Measurements from ENCODE around the gene UMPS. TPM values are rescaled to one million over a fixed set of nuclear protein-coding genes. Genes with fewer than 3 reads are reported as not detected.

Gene UMPS
- 10 to 100 TPM; 13.4 to 19.9 (median 15.8) TPM for total RNA-seq

DNA sequence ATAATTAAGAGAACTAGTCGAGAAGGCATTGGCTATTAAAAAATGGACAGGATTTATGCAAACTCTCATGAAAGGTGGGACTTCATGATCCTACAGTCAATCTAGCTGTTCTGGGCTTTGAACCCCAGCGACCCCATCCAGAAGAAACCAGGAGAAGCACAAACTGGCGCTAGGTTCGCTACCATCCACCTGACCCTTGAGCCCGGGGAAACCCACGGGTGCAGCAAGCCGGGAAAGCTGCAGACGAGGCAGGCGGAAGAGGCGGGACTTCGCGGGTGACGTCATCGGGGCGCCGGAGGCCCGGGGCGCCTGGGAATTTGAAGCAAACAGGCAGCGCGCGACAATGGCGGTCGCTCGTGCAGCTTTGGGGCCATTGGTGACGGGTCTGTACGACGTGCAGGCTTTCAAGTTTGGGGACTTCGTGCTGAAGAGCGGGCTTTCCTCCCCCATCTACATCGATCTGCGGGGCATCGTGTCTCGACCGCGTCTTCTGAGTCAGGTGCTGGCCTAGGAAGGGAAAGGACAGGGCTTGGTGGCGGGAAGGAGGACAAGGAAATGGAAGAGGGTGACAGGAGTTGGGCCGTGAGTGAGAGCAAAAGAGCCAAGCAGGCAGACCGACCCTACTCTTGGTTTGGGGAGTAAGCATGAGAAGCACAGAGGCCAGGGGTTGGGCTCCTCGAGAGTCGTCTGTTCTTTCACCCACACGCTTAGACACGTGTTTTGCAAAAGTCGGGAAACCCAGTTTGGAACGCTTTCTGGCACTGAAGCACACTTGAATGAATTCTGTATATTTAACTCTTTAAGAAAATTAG, at the start of gene UMPS:
Gene UMPS, plus strand, starts transcription at position 324 of the 812 bp plus-strand sequence. Its CDS starts 20 bp downstream, at position 344.
- 0 to 1% methylated on average over 22 to 44 of the region's 44 CpGs for WGBS, 2 donors
- peak within 1 kb of the TSS; percentile 89 for H3K4me3 ChIP-seq (ENCODE audit: low read depth, poor library complexity, severe bottlenecking)
- no peak for TF ChIP-seq POLR2A (IDR thresholded peaks at IDR 0.05)
- TF ChIP-seq, protein P1, sequence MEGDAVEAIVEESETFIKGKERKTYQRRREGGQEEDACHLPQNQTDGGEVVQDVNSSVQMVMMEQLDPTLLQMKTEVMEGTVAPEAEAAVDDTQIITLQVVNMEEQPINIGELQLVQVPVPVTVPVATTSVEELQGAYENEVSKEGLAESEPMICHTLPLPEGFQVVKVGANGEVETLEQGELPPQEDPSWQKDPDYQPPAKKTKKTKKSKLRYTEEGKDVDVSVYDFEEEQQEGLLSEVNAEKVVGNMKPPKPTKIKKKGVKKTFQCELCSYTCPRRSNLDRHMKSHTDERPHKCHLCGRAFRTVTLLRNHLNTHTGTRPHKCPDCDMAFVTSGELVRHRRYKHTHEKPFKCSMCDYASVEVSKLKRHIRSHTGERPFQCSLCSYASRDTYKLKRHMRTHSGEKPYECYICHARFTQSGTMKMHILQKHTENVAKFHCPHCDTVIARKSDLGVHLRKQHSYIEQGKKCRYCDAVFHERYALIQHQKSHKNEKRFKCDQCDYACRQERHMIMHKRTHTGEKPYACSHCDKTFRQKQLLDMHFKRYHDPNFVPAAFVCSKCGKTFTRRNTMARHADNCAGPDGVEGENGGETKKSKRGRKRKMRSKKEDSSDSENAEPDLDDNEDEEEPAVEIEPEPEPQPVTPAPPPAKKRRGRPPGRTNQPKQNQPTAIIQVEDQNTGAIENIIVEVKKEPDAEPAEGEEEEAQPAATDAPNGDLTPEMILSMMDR (IDR thresholded peaks at IDR 0.05) = no peak
- intact Hi-C loops (cut with DNase I; ENCODE audit: low total_unique reads) = no loop called here
- DNase-seq (ENCODE audit: low spot score in 2 of 2) = peak; percentile 81 to 98

DNA sequence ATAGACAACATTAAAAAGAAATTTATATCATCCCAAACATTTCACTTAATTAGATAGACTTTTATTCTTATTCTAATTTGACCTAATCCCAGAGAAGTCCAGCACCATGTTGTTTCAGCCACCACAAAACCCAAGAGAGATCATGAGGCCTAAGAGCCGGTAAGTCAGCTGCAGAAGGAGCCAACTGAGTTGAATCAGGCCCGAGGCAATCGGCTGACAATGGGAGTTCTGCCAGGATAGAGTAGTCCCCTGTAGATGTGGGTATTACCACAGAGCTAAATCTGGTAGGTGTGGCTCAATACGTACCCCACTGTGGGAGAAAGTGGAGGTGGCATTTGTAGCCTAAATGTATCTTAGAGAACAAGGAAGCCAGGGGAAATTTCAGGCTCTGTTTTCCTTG, 49.7 kb upstream of the UMPS start:
- no peak overlapping the region for H3K4me3 ChIP-seq (ENCODE audit: low read depth, poor library complexity, severe bottlenecking)
- no peak for TF ChIP-seq POLR2A (IDR thresholded peaks at IDR 0.05)
- TF ChIP-seq, protein P1 (IDR thresholded peaks at IDR 0.05) = no peak
- intact Hi-C loops (cut with DNase I; ENCODE audit: low total_unique reads) = no loop called here
- DNase-seq (ENCODE audit: low spot score in 2 of 2) = no peak
- WGBS, 2 donors = 70 to 73% methylated on average over 4 of the region's 4 CpGs

DNA sequence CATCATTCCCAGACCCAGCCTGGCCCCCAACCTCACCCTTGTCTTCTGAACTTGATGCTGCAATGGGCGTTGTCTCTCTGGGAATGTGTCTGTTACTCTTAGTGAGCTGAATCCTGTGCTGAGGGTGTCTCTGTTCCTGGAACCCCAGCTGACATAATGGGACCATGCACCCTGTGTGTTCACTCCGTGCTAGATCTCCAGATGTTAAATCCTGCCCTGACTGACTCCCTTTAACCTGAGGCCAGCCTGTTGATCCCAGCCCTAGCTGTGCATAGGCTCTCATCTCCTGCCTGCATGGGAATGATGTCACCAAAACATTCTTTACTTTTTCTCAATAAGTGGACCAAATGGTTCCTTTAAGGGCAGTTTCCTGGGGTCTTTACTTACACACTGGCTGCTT, 48.0 kb upstream of the UMPS start:
- TF ChIP-seq POLR2A (IDR thresholded peaks at IDR 0.05) = no peak
- TF ChIP-seq, protein P1 (IDR thresholded peaks at IDR 0.05) = no peak
- 79 to 86% methylated on average over 2 of the region's 2 CpGs for WGBS, 2 donors
- intact Hi-C loops (cut with DNase I; ENCODE audit: low total_unique reads) = no loop called here

DNA sequence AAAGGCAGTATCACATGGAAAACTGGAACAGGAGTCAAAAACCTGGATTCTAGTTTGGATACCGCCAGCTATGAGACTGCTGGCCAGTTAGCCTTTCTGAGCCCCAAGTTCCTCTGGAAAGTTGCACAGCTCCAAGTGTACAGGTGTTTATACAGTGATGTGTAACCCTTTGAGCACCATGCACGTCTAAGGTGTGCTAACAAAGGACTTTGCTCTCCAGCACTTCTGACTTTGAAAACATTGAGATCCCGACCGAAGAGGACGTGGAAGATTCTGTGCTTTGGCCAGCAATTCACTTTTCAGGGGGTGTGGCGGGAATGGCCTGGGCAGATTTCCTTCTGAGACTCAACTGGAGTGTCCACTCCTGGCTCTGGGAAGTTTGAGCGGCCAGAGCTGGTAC, 45.8 kb upstream of the UMPS start:
- intact Hi-C loops (cut with DNase I; ENCODE audit: low total_unique reads) = no loop called here
- no peak for DNase-seq (ENCODE audit: low spot score in 2 of 2)
- WGBS, 2 donors = 87 to 95% methylated on average over 7 of the region's 7 CpGs
- TF ChIP-seq POLR2A (IDR thresholded peaks at IDR 0.05) = no peak
- TF ChIP-seq, protein P1 (IDR thresholded peaks at IDR 0.05) = no peak
- H3K4me3 ChIP-seq (ENCODE audit: low read depth, poor library complexity, severe bottlenecking) = no peak overlapping the region

More for the DNA sequence above, 48.0 kb upstream of the UMPS start:
- no peak for DNase-seq (ENCODE audit: low spot score in 2 of 2)
- H3K4me3 ChIP-seq (ENCODE audit: low read depth, poor library complexity, severe bottlenecking) = no peak overlapping the region

DNA sequence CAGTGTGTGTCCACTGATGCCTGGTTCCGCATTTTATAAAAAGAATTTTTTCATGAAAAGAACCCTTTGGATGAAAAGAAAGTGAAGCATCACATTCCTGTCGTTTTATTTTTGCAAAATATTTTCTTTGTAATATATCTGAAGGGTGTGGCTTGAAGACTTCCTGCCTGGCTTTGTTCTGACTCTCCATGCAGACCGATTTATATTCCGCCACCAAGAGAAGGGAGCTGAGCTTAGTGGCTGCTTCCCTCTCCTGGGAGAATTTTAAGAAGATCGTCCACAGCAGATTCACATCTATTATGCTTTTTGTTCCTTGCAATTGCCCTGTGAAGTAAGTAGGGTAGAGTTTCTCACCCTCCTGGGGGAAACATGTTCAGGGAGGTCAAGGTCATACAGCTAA, 45.2 kb upstream of the UMPS start:
- intact Hi-C loops (cut with DNase I; ENCODE audit: low total_unique reads) = no loop called here
- no peak overlapping the region for H3K4me3 ChIP-seq (ENCODE audit: low read depth, poor library complexity, severe bottlenecking)
- DNase-seq (ENCODE audit: low spot score in 2 of 2) = no peak
- TF ChIP-seq POLR2A (IDR thresholded peaks at IDR 0.05) = no peak
- TF ChIP-seq, protein P1 (IDR thresholded peaks at IDR 0.05) = no peak
- 67 to 70% methylated on average over 5 of the region's 5 CpGs for WGBS, 2 donors
